CD14-positive monocyte (primary cell): ENCODE measurements around the gene FGA. TPM values are rescaled to one million over a fixed set of nuclear protein-coding genes. Genes with fewer than 3 reads are reported as not detected.

ENCODE experiments used
- DNase-seq, 3 donors: peaks; one replicate each; pipeline ENCODE4 v3.0.0-alpha.2; 2011 to 2022
- H2AFZ ChIP-seq: 2 replicates; pipeline ENCODE4 v1.6.0; 2012; ENCODE audit warnings: mild to moderate bottlenecking, low read depth, low read length, inconsistent platforms; ENCODE audit not compliant: insufficient read depth, poor library complexity, severe bottlenecking
- H3K27ac ChIP-seq, 2 donors: 1 replicate in 1 of 2; 2 replicates in 1 of 2; pipeline ENCODE4 v1.5.1; 2012 to 2013; ENCODE audit warnings: low read length in 2 of 2, control low read depth in 1 of 2, inconsistent platforms in 1 of 2, low read depth in 1 of 2, mild to moderate bottlenecking in 1 of 2
- H3K27me3 ChIP-seq, 2 donors: one replicate each; pipeline versions ENCODE4 v1.6.0 to v1.6.1; 2011 to 2013; ENCODE audit warnings: low read length in 2 of 2; ENCODE audit not compliant: control insufficient read depth in 2 of 2, insufficient read depth in 2 of 2
- H3K36me3 ChIP-seq, 2 donors: replicated peaks in 1 of 2; 1 replicate in 1 of 2; 2 replicates in 1 of 2; pipeline versions ENCODE4 v1.5.1 to v1.6.1; 2012 to 2013; ENCODE audit warnings: low read length in 2 of 2, control low read depth in 1 of 2, inconsistent platforms in 1 of 2, mild to moderate bottlenecking in 1 of 2; ENCODE audit not compliant: insufficient read depth in 2 of 2, control insufficient read depth in 1 of 2
- H3K4me1 ChIP-seq, 2 donors: 1 replicate in 1 of 2; 2 replicates in 1 of 2; pipeline versions ENCODE4 v1.5.1 to v1.6.1; 2012 to 2013; ENCODE audit warnings: low read length in 2 of 2, control low read depth in 1 of 2, inconsistent platforms in 1 of 2, mild to moderate bottlenecking in 1 of 2, moderate library complexity in 1 of 2; ENCODE audit not compliant: insufficient read depth in 2 of 2, control insufficient read depth in 1 of 2
- H3K4me2 ChIP-seq: replicated peaks from 2 replicates; pipeline ENCODE3; 2012; ENCODE audit warnings: low read length, moderate library complexity, mild to moderate bottlenecking; ENCODE audit not compliant: poor library complexity, severe bottlenecking; ENCODE audit errors: extremely low read depth
- H3K4me3 ChIP-seq, 3 experiments: fragments of 200-600 bp in 1 of 3; sonication (generic) in 1 of 3; replicated peaks in 1 of 3; 1 replicate in 2 of 3; 2 replicates in 1 of 3; pipeline ENCODE4 v1.5.1; 2011 to 2013; ENCODE audit warnings: low read length in 3 of 3, mild to moderate bottlenecking in 3 of 3, control low read depth in 2 of 3, low read depth in 2 of 3, inconsistent platforms in 1 of 3, moderate library complexity in 1 of 3
- H3K79me2 ChIP-seq: 2 replicates; pipeline ENCODE4 v1.6.0; 2012; ENCODE audit warnings: mild to moderate bottlenecking, control low read depth, inconsistent platforms, low read length, moderate library complexity; ENCODE audit not compliant: insufficient read depth
- H3K9ac ChIP-seq: 2 replicates; pipeline ENCODE4 v1.6.0; 2017; ENCODE audit warnings: low read length, mild to moderate bottlenecking; ENCODE audit not compliant: insufficient read depth, poor library complexity, severe bottlenecking
- H3K9me3 ChIP-seq, 2 donors: replicated peaks in 1 of 2; 1 replicate in 1 of 2; 2 replicates in 1 of 2; pipeline versions ENCODE4 v1.5.1 to v1.6.1; 2012 to 2013; ENCODE audit warnings: low read length in 2 of 2, control low read depth in 1 of 2; ENCODE audit not compliant: control insufficient read depth in 1 of 2, insufficient read depth in 1 of 2
- H4K20me1 ChIP-seq: 2 replicates; pipeline ENCODE4 v1.6.0; 2012; ENCODE audit warnings: mild to moderate bottlenecking, low read length, control low read depth, moderate library complexity; ENCODE audit not compliant: insufficient read depth
- H3K27ac Mint-ChIP-seq, 7 donors: one replicate each; pipeline ENCODE4 v1.8.0; 2020; ENCODE audit warnings: mild to moderate bottlenecking in 7 of 7, mixed read lengths in 7 of 7, moderate library complexity in 6 of 7, inconsistent platforms in 2 of 7
- H3K27me3 Mint-ChIP-seq, 3 donors: one replicate each; pipeline ENCODE4 v1.8.0; 2021 to 2022; ENCODE audit warnings: low read depth in 3 of 3, mild to moderate bottlenecking in 3 of 3, mixed read lengths in 3 of 3, moderate library complexity in 3 of 3, inconsistent platforms in 1 of 3
- H3K36me3 Mint-ChIP-seq, 2 donors: one replicate each; pipeline ENCODE4 v1.8.0; 2020; ENCODE audit warnings: mixed read lengths in 2 of 2, inconsistent platforms in 1 of 2, mild to moderate bottlenecking in 1 of 2
- H3K4me1 Mint-ChIP-seq: one replicate; pipeline ENCODE4 v1.8.0; 2020; ENCODE audit warnings: mild to moderate bottlenecking, mixed read lengths
- H3K4me3 Mint-ChIP-seq, 2 donors: one replicate each; pipeline ENCODE4 v1.8.0; 2020; ENCODE audit warnings: mild to moderate bottlenecking in 2 of 2, mixed read lengths in 2 of 2, moderate library complexity in 1 of 2
- H3K9me3 Mint-ChIP-seq, 7 donors: one replicate each; pipeline ENCODE4 v1.8.0; 2020 to 2022; ENCODE audit warnings: mixed read lengths in 7 of 7, mild to moderate bottlenecking in 6 of 7, moderate library complexity in 6 of 7, inconsistent platforms in 2 of 7
- WGBS: methylation state at CpG from one replicate; pipeline ENCODE4 v1.1.5; 2013; ENCODE audit warnings: missing lambda C conversion rate; ENCODE audit not compliant: insufficient coverage; 5-methylcytosine and 5-hydroxymethylcytosine counted together
- intact Hi-C, 2 donors: fragments of 100-400 bp; cut with micrococcal nuclease; formaldehyde crosslinking; loops; one replicate each; pipeline versions ENCODE4 v1.15.0 to v1.15.1; 2023
- polyA plus RNA-seq, 3 donors: library from polyadenylated mRNA; depleted of rRNA in 1 of 3; unstranded in 2 of 3; stranded (reverse) in 1 of 3; fragments of 300-500 nt in 2 of 3; fragments of >200 nt in 1 of 3; fragmentation: Illumina TruSeq in 2 of 3; gene quantifications; 1 replicate in 2 of 3; 2 replicates in 1 of 3; pipeline ENCODE4 v1.2.3, GENCODE V29; 2012 to 2021
- TF ChIP-seq, protein P1 (sequence below): fragments of 200-600 bp; IDR thresholded peaks from one replicate; pipeline ENCODE4 v1.8.0; 2022; ENCODE audit warnings: antibody characterized with exemption, mild to moderate bottlenecking

Gene FGA
- polyA plus RNA-seq, 3 donors, result not detected

DNA sequence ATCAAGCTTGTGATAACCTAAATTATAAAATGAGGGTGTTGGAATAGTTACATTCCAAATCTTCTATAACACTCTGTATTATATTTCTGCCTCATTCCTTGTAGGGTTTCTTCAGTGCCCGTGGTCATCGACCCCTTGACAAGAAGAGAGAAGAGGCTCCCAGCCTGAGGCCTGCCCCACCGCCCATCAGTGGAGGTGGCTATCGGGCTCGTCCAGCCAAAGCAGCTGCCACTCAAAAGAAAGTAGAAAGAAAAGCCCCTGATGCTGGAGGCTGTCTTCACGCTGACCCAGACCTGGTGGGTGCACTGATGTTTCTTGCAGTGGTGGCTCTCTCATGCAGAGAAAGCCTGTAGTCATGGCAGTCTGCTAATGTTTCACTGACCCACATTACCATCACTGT, 24.8 kb downstream of the FGA start:
- no peak overlapping the region for H3K9ac ChIP-seq
- peaks cover 0 to 2% (median 0%) of the 10 kb centered on the region in 7 donors for H3K9me3 Mint-ChIP-seq
- intact Hi-C loops, result no loop called here
- no peaks in the 10 kb centered on the region for H3K9me3 ChIP-seq
- H3K4me2 ChIP-seq, result no peak overlapping the region
- H2AFZ ChIP-seq, result no peak overlapping the region
- H3K4me3 ChIP-seq, result no peak overlapping the region
- H3K79me2 ChIP-seq, result no peaks in the 10 kb centered on the region
- WGBS, result 100% methylated on average over 2 of the region's 6 CpGs
- no peaks in the 10 kb centered on the region for H3K27me3 ChIP-seq
- no peak overlapping the region for H3K4me3 Mint-ChIP-seq
- no peaks in the 10 kb centered on the region for H3K4me1 ChIP-seq
- TF ChIP-seq, protein P1, sequence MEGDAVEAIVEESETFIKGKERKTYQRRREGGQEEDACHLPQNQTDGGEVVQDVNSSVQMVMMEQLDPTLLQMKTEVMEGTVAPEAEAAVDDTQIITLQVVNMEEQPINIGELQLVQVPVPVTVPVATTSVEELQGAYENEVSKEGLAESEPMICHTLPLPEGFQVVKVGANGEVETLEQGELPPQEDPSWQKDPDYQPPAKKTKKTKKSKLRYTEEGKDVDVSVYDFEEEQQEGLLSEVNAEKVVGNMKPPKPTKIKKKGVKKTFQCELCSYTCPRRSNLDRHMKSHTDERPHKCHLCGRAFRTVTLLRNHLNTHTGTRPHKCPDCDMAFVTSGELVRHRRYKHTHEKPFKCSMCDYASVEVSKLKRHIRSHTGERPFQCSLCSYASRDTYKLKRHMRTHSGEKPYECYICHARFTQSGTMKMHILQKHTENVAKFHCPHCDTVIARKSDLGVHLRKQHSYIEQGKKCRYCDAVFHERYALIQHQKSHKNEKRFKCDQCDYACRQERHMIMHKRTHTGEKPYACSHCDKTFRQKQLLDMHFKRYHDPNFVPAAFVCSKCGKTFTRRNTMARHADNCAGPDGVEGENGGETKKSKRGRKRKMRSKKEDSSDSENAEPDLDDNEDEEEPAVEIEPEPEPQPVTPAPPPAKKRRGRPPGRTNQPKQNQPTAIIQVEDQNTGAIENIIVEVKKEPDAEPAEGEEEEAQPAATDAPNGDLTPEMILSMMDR, result no peak
- H3K27ac Mint-ChIP-seq, result no peak overlapping the region
- H3K4me1 Mint-ChIP-seq, result no peaks in the 10 kb centered on the region
- no peaks in the 10 kb centered on the region for H3K27me3 Mint-ChIP-seq
- H3K27ac ChIP-seq, result no peak overlapping the region
- H3K36me3 ChIP-seq, result no peaks in the 10 kb centered on the region
- no peak for DNase-seq
- no peaks in the 10 kb centered on the region for H4K20me1 ChIP-seq
- H3K36me3 Mint-ChIP-seq, result no peaks in the 10 kb centered on the region

DNA sequence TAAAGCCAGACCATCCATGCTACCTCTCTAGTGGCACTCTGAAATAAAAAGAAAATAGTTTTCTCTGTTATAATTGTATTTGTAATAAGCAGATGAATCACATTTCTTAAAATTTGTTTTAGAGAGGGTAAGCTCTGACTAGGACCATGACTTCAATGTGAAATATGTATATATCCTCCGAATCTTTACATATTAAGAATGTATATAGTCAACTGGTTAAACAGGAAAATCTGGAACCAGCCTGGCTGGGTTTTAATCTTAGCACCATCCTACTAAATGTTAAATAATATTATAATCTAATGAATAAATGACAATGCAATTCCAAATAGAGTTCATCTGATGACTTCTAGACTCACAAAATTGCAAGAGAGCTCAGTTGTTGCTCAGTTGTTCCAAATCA, 26.2 kb downstream of the FGA start:
- H3K79me2 ChIP-seq, result no peaks in the 10 kb centered on the region
- H3K9me3 ChIP-seq, result no peaks in the 10 kb centered on the region
- H3K4me3 Mint-ChIP-seq, result no peak overlapping the region
- H3K27me3 Mint-ChIP-seq, result no peaks in the 10 kb centered on the region
- intact Hi-C loops, result no loop called here
- H3K4me1 ChIP-seq, result no peaks in the 10 kb centered on the region
- H3K27me3 ChIP-seq, result no peaks in the 10 kb centered on the region
- no peak overlapping the region for H3K27ac Mint-ChIP-seq
- no peaks in the 10 kb centered on the region for H3K36me3 Mint-ChIP-seq
- no peak overlapping the region for H3K27ac ChIP-seq
- TF ChIP-seq, protein P1, result no peak
- H4K20me1 ChIP-seq, result no peaks in the 10 kb centered on the region
- no peak overlapping the region for H3K9ac ChIP-seq
- no peak overlapping the region for H2AFZ ChIP-seq
- no peak for DNase-seq
- no peaks in the 10 kb centered on the region for H3K4me1 Mint-ChIP-seq
- H3K4me3 ChIP-seq, result no peak overlapping the region
- H3K36me3 ChIP-seq, result no peaks in the 10 kb centered on the region
- no CpG with 5 or more reads among the region's 1 CpG for WGBS
- no peak overlapping the region for H3K4me2 ChIP-seq
- no peaks in the 10 kb centered on the region for H3K9me3 Mint-ChIP-seq
